ENCODE data around the gene TNFSF18.

TNFSF18 gene

DNA sequence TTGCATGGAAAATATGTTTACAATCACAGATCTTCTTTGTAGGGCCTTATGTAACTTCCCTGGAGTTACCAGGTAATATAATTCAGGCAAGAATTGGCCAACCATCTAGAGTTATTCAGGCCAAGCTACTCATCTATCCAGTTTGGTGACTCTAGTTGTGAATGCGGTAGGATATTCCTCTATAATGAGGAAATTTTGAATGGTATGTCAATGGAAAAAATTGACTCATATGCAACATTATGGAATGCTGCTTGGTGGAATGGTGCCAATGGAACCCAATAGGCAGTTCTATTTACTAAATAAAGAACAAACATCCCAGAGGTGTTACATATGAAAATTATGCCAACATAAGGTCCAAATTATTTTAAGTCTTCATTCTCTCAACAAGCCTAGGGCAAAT is 5.6 kb upstream of the TNFSF18 start:
- no peak for DNase-seq (ENCODE audit: extremely low read depth, low read depth)
- no peak for TF ChIP-seq CTCF (IDR thresholded peaks at IDR 0.05; ENCODE audit: low read depth, low read length)

GRCh38 chr1:173052681-173053196 is 2.0 kb upstream of the TNFSF18 start:
- TF ChIP-seq CTCF (IDR thresholded peaks at IDR 0.05; ENCODE audit: low read depth, low read length) = no peak
- no peak for DNase-seq (ENCODE audit: extremely low read depth, low read depth)

GRCh38 chr1:173049322-173049633 is 1.5 kb downstream of the TNFSF18 start:
- DNase-seq (ENCODE audit: extremely low read depth, low read depth) = no peak
- TF ChIP-seq CTCF (IDR thresholded peaks at IDR 0.05; ENCODE audit: low read depth, low read length) = no peak

- DNase-seq (ENCODE audit: extremely low read depth, low read depth) = no peak
- no peak for TF ChIP-seq CTCF (IDR thresholded peaks at IDR 0.05; ENCODE audit: low read depth, low read length)
Measured at GRCh38 chr1:173048621-173049321, 2.0 kb downstream of the TNFSF18 start.

GRCh38 chr1:173044656-173045055 is 6.1 kb downstream of the TNFSF18 start:
- no peak for TF ChIP-seq CTCF (IDR thresholded peaks at IDR 0.05; ENCODE audit: low read depth, low read length)
- no peak for DNase-seq (ENCODE audit: extremely low read depth, low read depth)

- TF ChIP-seq CTCF (IDR thresholded peaks at IDR 0.05; ENCODE audit: low read depth, low read length) = no peak
- no peak for DNase-seq (ENCODE audit: extremely low read depth, low read depth)
Measured at GRCh38 chr1:173043253-173043652, 7.5 kb downstream of the TNFSF18 start.

DNA sequence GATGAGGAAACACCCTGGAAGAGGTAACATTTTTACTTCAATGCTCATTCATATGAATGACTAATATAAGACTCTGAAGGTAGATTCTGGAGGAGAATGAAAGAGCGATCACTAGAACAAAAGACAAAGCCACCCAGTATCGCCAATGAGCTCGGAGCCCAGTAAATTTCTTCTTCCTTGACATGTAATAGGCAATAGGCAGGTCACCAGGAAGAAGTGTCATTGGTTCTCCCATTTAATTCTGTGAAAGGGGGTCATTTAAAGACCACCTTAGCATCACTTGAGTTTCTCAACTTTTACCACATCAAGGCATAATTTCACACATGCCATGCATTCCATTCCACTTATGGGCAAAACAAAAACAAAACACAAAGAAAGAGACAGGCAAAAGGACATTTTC is 7.9 kb downstream of the TNFSF18 start:
- no peak for DNase-seq (ENCODE audit: extremely low read depth, low read depth)
- no peak for TF ChIP-seq CTCF (IDR thresholded peaks at IDR 0.05; ENCODE audit: low read depth, low read length)
